K562 (cell line): ENCODE data around the gene AOC3. TPM values are rescaled to one million over a fixed set of nuclear protein-coding genes. Genes with fewer than 3 reads are reported as not detected.
A peak's percentile ranks its signal among the peaks of the same experiment; 100 is the strongest.

ENCODE experiments used
- ATAC-seq: fragments of 200-7000 bp; cut with Tn5 transposase; 3 replicates; pipeline ENCODE4 v1.9.1; 2020; ENCODE audit warnings: moderate library complexity
- BruUV-seq: library from RNA; stranded (reverse); fragments of 400-500 nt; replicated peaks from 2 replicates; lab custom pipeline; 2021; lab: Mats Ljungman, UMichigan
- CTCF ChIA-PET: fragments of 300-600 bp; formaldehyde crosslinking; extraction: SDS; loops from one replicate; lab custom pipeline; 2021; ENCODE audit warnings: low intra/inter-chr PET ratio; lab: Yijun Ruan, JAX
- POLR2A ChIA-PET: fragments of 300-600, 350-650 bp; sonication (Branson Sonifier 250); formaldehyde crosslinking; extraction: SDS; loops from one replicate; lab custom pipeline; 2021; ENCODE audit warnings: antibody characterized with exemption, inconsistent platforms; lab: Yijun Ruan, JAX
- DNase-seq, 4 experiments: peaks; one replicate each; pipeline versions ENCODE4 v3.0.0 to v3.0.0-alpha.2; 2011 to 2018; ENCODE audit warnings: low spot score in 3 of 4, mixed read lengths in 3 of 4; ENCODE audit errors: extremely low read depth in 1 of 4
- FAIRE-seq: peaks from 2 replicates; lab custom pipeline; 2011; peaks lifted over from hg19 to GRCh38; lab: Jason Lieb, UNC
- H2AFZ ChIP-seq: 2 replicates; pipeline ENCODE4 v1.6.0; 2011; ENCODE audit warnings: low read depth, low read length, control low read depth, inconsistent platforms
- H3K27ac ChIP-seq: fragments of 200-600 bp; 3 replicates; pipeline ENCODE4 v1.8.0; 2011; ENCODE audit warnings: low read depth, mild to moderate bottlenecking, control low read depth, inconsistent platforms, low read length, moderate library complexity, mixed read lengths; ENCODE audit errors: extremely low read depth
- H3K27me3 ChIP-seq, 2 experiments: fragments of 300-600 bp in 1 of 2; 2 replicates in 1 of 2; 3 replicates in 1 of 2; pipeline versions ENCODE4 v1.6.0 to v1.8.0; 2011; ENCODE audit warnings: inconsistent platforms in 2 of 2, low read length in 2 of 2, mild to moderate bottlenecking in 1 of 2, mixed read lengths in 1 of 2, moderate library complexity in 1 of 2; ENCODE audit not compliant: control insufficient read depth in 2 of 2, insufficient read depth in 2 of 2
- H3K36me3 ChIP-seq: fragments of 300-600 bp; 3 replicates; pipeline ENCODE4 v1.8.0; 2011; ENCODE audit warnings: mild to moderate bottlenecking, low read length, inconsistent platforms; ENCODE audit not compliant: control insufficient read depth, insufficient read depth
- H3K4me1 ChIP-seq, 2 experiments: fragments of 200-600 bp in 1 of 2; replicated peaks in 1 of 2; 2 replicates in 1 of 2; 3 replicates in 1 of 2; pipeline versions ENCODE4 v1.5.1 to v1.8.0; 2011; ENCODE audit warnings: inconsistent platforms in 2 of 2, low read length in 2 of 2, mild to moderate bottlenecking in 1 of 2, mixed read lengths in 1 of 2, moderate library complexity in 1 of 2; ENCODE audit not compliant: control insufficient read depth in 2 of 2, insufficient read depth in 2 of 2
- H3K4me2 ChIP-seq: 2 replicates; pipeline ENCODE4 v1.6.1; 2011; ENCODE audit warnings: low read length, control low read depth, inconsistent platforms, mixed read lengths; ENCODE audit not compliant: insufficient read depth
- H3K4me3 ChIP-seq: fragments of 200-600 bp; sonication (generic), shearing (Covaris generic); 2 replicates; pipeline ENCODE4 v1.5.1; 2016; ENCODE audit warnings: control low read depth, inconsistent platforms
- H3K79me2 ChIP-seq: fragments of 200-600 bp; 3 replicates; pipeline ENCODE4 v1.8.0; 2011; ENCODE audit warnings: low read length, inconsistent platforms; ENCODE audit not compliant: control insufficient read depth, insufficient read depth
- H3K9ac ChIP-seq, 2 experiments: 2 replicates each; pipeline versions ENCODE4 v1.6.0 to v1.6.1; 2011; ENCODE audit warnings: low read depth in 2 of 2, low read length in 2 of 2, control low read depth in 1 of 2, inconsistent platforms in 1 of 2, mild to moderate bottlenecking in 1 of 2, mixed read lengths in 1 of 2; ENCODE audit not compliant: insufficient read depth in 1 of 2
- H3K9me1 ChIP-seq: one replicate; pipeline ENCODE4 v1.6.0; 2011; ENCODE audit warnings: inconsistent platforms, mild to moderate bottlenecking, low read length, moderate library complexity; ENCODE audit not compliant: control insufficient read depth, insufficient read depth
- H3K9me3 ChIP-seq: replicated peaks from 2 replicates; pipeline ENCODE4 v1.5.1; 2011; ENCODE audit warnings: low read depth, low read length, inconsistent platforms; ENCODE audit not compliant: control insufficient read depth, insufficient read depth
- H4K20me1 ChIP-seq: replicated peaks from 2 replicates; pipeline ENCODE4 v1.6.1; 2011; ENCODE audit warnings: low read length, inconsistent platforms, mixed read lengths; ENCODE audit not compliant: control insufficient read depth, insufficient read depth
- ADNP ChIP-seq: fragments of 200-800 bp; sonication (Bioruptor generic); IDR thresholded peaks from 2 replicates; pipeline ENCODE4 v1.6.1; 2016; ENCODE audit warnings: missing genetic modification characterization, missing compliant biosample characterization
- ATF4 ChIP-seq: fragments of 450-650 bp; formaldehyde crosslinking; IDR thresholded peaks from 2 replicates; pipeline ENCODE4 v1.4.0; 2022; ENCODE audit warnings: mild to moderate bottlenecking, moderate library complexity
- CLOCK ChIP-seq: fragments of 250-450 bp; sonication (Bioruptor Pico); IDR thresholded peaks from 2 replicates; pipeline ENCODE4 v1.4.0; 2020; ENCODE audit warnings: mild to moderate bottlenecking, moderate library complexity, borderline replicate concordance
- CSDE1 ChIP-seq, 2 experiments: fragments of 450-650 bp; IDR thresholded peaks; 2 replicates each; pipeline ENCODE4 v1.6.1; 2016; ENCODE audit warnings: mild to moderate bottlenecking in 1 of 2
- CTBP1 ChIP-seq: fragments of 450-650 bp; IDR thresholded peaks from 2 replicates; pipeline ENCODE4 v1.6.1; 2016; ENCODE audit warnings: borderline replicate concordance
- DMBX1 ChIP-seq: fragments of 250-450 bp; sonication (Bioruptor Pico); IDR thresholded peaks from 2 replicates; pipeline ENCODE4 v1.8.0; 2022; ENCODE audit warnings: inconsistent platforms, mild to moderate bottlenecking, moderate library complexity, borderline replicate concordance
- ETV6 ChIP-seq, 3 experiments: fragments of 150-350 bp in 1 of 3; sonication (generic) in 1 of 3; formaldehyde crosslinking in 1 of 3; IDR thresholded peaks; 2 replicates each; pipeline versions ENCODE4 v1.6.1 to v1.8.0; 2014 to 2022; ENCODE audit warnings: borderline replicate concordance in 2 of 3, low read depth in 2 of 3, antibody characterized with exemption in 1 of 3, low read length in 1 of 3, mild to moderate bottlenecking in 1 of 3, missing genetic modification reagents in 1 of 3
- FOXK1 ChIP-seq: sonication (generic); formaldehyde crosslinking; IDR thresholded peaks from 2 replicates; pipeline ENCODE4 v1.8.0; 2022; ENCODE audit warnings: missing genetic modification reagents, mild to moderate bottlenecking, borderline replicate concordance
- GATAD2B ChIP-seq: fragments of 450-650 bp; IDR thresholded peaks from 2 replicates; pipeline ENCODE4 v1.6.1; 2017; ENCODE audit warnings: mild to moderate bottlenecking, borderline replicate concordance
- GMEB1 ChIP-seq: fragments of 250-450 bp; sonication (Bioruptor Pico); IDR thresholded peaks from 2 replicates; pipeline ENCODE4 v1.4.0; 2020; ENCODE audit warnings: mild to moderate bottlenecking
- HLTF ChIP-seq: fragments of 450-650 bp; IDR thresholded peaks from 2 replicates; pipeline ENCODE4 v1.6.1; 2016
- HNRNPLL ChIP-seq: fragments of 200-400 bp; formaldehyde crosslinking; IDR thresholded peaks from 2 replicates; pipeline ENCODE4 v1.6.1; 2017; ENCODE audit warnings: low read length, low read depth, mild to moderate bottlenecking; ENCODE audit not compliant: poor library complexity, severe bottlenecking
- ZBTB9 ChIP-seq: fragments of 450-650 bp; formaldehyde crosslinking; IDR thresholded peaks from 2 replicates; pipeline ENCODE4 v1.4.0; 2020; ENCODE audit warnings: mild to moderate bottlenecking, moderate library complexity
- ZNF551 ChIP-seq: fragments of 250-450 bp; sonication (Bioruptor Pico); IDR thresholded peaks from 2 replicates; pipeline ENCODE4 v1.5.0; 2021; ENCODE audit warnings: mild to moderate bottlenecking, moderate library complexity
- WGBS: fragments of 100-300 bp; shearing (Covaris generic); methylation state at CpG from one replicate; pipeline ENCODE4 v1.1.6; 2016; ENCODE audit warnings: low coverage, mixed read lengths; ENCODE audit not compliant: insufficient coverage; ENCODE audit errors: missing lambda C conversion rate; 5-methylcytosine and 5-hydroxymethylcytosine counted together
- in situ Hi-C: fragments of 300-500 bp; cut with MboI; formaldehyde crosslinking; loops from 4 replicates; pipeline ENCODE4 v1.15.0; 2018; ENCODE audit warnings: inconsistent platforms, mixed read lengths
- intact Hi-C: fragments of 100-400 bp; cut with micrococcal nuclease; formaldehyde crosslinking; loops from 2 replicates; pipeline ENCODE4 v1.14.2; 2022
- polyA plus RNA-seq, 8 experiments: library from polyadenylated mRNA; depleted of rRNA in 4 of 8; stranded (reverse) in 5 of 8; unstranded in 3 of 8; fragments of >200 nt; fragmentation: Nextera tagmentation in 2 of 8; fragmentation: Illumina TruSeq in 1 of 8; extraction: Ambion mirVana in 2 of 8; extraction: Trizol in 1 of 8; gene quantifications; 2 replicates each; pipeline versions ENCODE4 v1.2.1 to v1.2.3, GENCODE V29; 2011 to 2014; ENCODE audit warnings: inconsistent platforms in 1 of 8, missing spikeins in 1 of 8
- total RNA-seq, 7 experiments: library from RNA; depleted of rRNA in 6 of 7; stranded (reverse); fragments of >200 nt in 6 of 7; fragmentation: Illumina TruSeq in 2 of 7; extraction: Trizol in 2 of 7; gene quantifications; 2 replicates each; pipeline versions ENCODE4 v1.2.1 to v1.2.3, GENCODE V29; 2011 to 2021; ENCODE audit warnings: low replicate concordance in 1 of 7

The AOC3 gene
- total and polyA plus RNA-seq, 9 of the 15 experiments (the other 6 are each of a cell fraction or from before 2014, with no cell fraction given) = 0.09 to 0.42 (median 0.22) TPM; not detected in 3

- Histone ChIP-seq H4K20me1 (0 out of 2 replicates have a peak, but pooled peaks cover 3% of the 10 kb centered on the region), H3K4me2 (no peak overlapping the region), H3K9me1 (no peaks in the 10 kb centered on the region), H3K9ac (no peak overlapping the region), H3K9me3 (no peaks in the 10 kb centered on the region), H3K27me3 (peaks cover 21 to 38% of the 10 kb centered on the region in 2 experiments), H2AFZ (no peak overlapping the region), H3K27ac (no peak overlapping the region), H3K4me3 (no peak overlapping the region), H3K36me3 (no peaks in the 10 kb centered on the region), H3K79me2 (no peaks in the 10 kb centered on the region), H3K4me1 (peaks cover 2 to 14% of the 10 kb centered on the region in 2 experiments; a peak in 2 of 5 replicates)
- intact Hi-C loops (no loop called here), in situ Hi-C loops (no loop called here)
- 23% methylated on average over 5 of the region's 6 CpGs for WGBS
- TF ChIP-seq CTBP1 (no peak), HNRNPLL (no peak), ATF4 (CRISPR knock-in tag) (no peak), CLOCK (CRISPR knock-in tag) (no peak), ETV6 (IDR thresholded peaks at IDR 0.05; ENCODE audit: borderline replicate concordance in 1 of 2, low read depth in 2 of 2, low read length in 1 of 2) (no peak), ETV6 (CRISPR knock-in tag; IDR thresholded peaks at IDR 0.05; ENCODE audit: borderline replicate concordance) (no peak), ZNF551 (CRISPR knock-in tag) (no peak), ZBTB9 (no peak), FOXK1 (no peak), DMBX1 (no peak), CSDE1 (IDR thresholded peaks at IDR 0.05) (no peak), HLTF (no peak), ADNP (no peak), GMEB1 (no peak), GATAD2B (no peak)
- ChIA-PET CTCF (no interaction called here), POLR2A (interaction anchor here (0.6 to 1.0 kb wide), 2 partner anchors 39 to 75 kb away, joined by 3 read pairs; partner anchors contain the start of genes CNTD1 and COA3)
- ATAC-seq = peak; percentile 60
- FAIRE-seq = no peak
- DNase-seq = no peak
- BruUV-seq = no TSS peak
These were observed 22.3 kb downstream of the AOC3 start for GRCh38 chr17:42873315-42873714.
